Fibroblast of skin of left biceps (primary cell): ENCODE data around the gene WDFY2.
A peak's percentile ranks its signal among the peaks of the same experiment; 100 is the strongest.

Experiments used
- DNase-seq, 2 experiments: peaks; one replicate each; pipeline ENCODE4 v3.0.0-alpha.2; 2013; ENCODE audit warnings: low read depth in 2 of 2

WDFY2 gene

GRCh38 chr13:51601601-51602565 is 17.6 kb downstream of the WDFY2 start:
- DNase-seq: no peak

- no peak for DNase-seq
Observed at GRCh38 chr13:51603716-51604115, 19.5 kb downstream of the WDFY2 start.

GRCh38 chr13:51605698-51606097 is 21.4 kb downstream of the WDFY2 start:
- DNase-seq: no peak

GRCh38 chr13:51607165-51607564 is 22.9 kb downstream of the WDFY2 start:
- DNase-seq: no peak

- DNase-seq: no peak
Observed at GRCh38 chr13:51608857-51609406, 24.7 kb downstream of the WDFY2 start.

GRCh38 chr13:51612867-51613266 is 28.6 kb downstream of the WDFY2 start:
- no peak for DNase-seq

- no peak for DNase-seq
Observed at GRCh38 chr13:51613535-51613934, 29.3 kb downstream of the WDFY2 start.

- DNase-seq: no peak
Observed at GRCh38 chr13:51614350-51614786, 30.1 kb downstream of the WDFY2 start.

GRCh38 chr13:51618626-51619025 is 34.4 kb downstream of the WDFY2 start:
- DNase-seq: no peak

- DNase-seq: no peak
Observed at GRCh38 chr13:51619614-51620013, 35.4 kb downstream of the WDFY2 start.

- DNase-seq: no peak
Observed at GRCh38 chr13:51620165-51620983, 36.1 kb downstream of the WDFY2 start.

- no peak for DNase-seq
Observed at GRCh38 chr13:51621602-51622001, 37.3 kb downstream of the WDFY2 start.

- peak; percentile 67 for DNase-seq
Observed at GRCh38 chr13:51623473-51623872, 39.2 kb downstream of the WDFY2 start.

- no peak for DNase-seq
Observed at GRCh38 chr13:51624207-51624606, 39.9 kb downstream of the WDFY2 start.

GRCh38 chr13:51624695-51625345 is 40.6 kb downstream of the WDFY2 start:
- DNase-seq: no peak

GRCh38 chr13:51625555-51626345 is 41.5 kb downstream of the WDFY2 start:
- DNase-seq: no peak

GRCh38 chr13:51626749-51627148 is 42.5 kb downstream of the WDFY2 start:
- no peak for DNase-seq

GRCh38 chr13:51628059-51628852 is 44.0 kb downstream of the WDFY2 start:
- no peak for DNase-seq

- no peak for DNase-seq
Observed at GRCh38 chr13:51629491-51630287, 45.4 kb downstream of the WDFY2 start.
